Panc1 (cell line): Measurements from ENCODE around the gene MYLK. TPM values are rescaled to one million over a fixed set of nuclear protein-coding genes. Genes with fewer than 3 reads are reported as not detected.

Experiments
- ATAC-seq: fragments of 200-7000 bp; cut with Tn5 transposase; 2 replicates; pipeline ENCODE4 v1.9.1; 2020; ENCODE audit warnings: mild to moderate bottlenecking, moderate library complexity
- BruUV-seq: library from RNA; stranded (reverse); fragments of 400-500 nt; replicated peaks from 2 replicates; lab custom pipeline; 2021; lab: Mats Ljungman, UMichigan
- CTCF ChIA-PET: fragments of 300-600 bp; sonication (Branson Sonifier 250); formaldehyde crosslinking; loops from one replicate; lab custom pipeline; 2022; ENCODE audit warnings: antibody characterized with exemption; lab: Charles Lee
- POLR2A ChIA-PET: fragments of 300-600 bp; sonication (Branson Sonifier 250); formaldehyde crosslinking; loops from one replicate; lab custom pipeline; 2022; ENCODE audit warnings: antibody characterized with exemption; lab: Charles Lee
- DNase-seq: peaks from one replicate; pipeline ENCODE4 v3.0.0-alpha.2; 2010; ENCODE audit warnings: low read depth, low spot score
- H3K27ac ChIP-seq: 2 replicates; pipeline ENCODE4 v1.5.1; 2011; ENCODE audit warnings: mild to moderate bottlenecking, low read length, inconsistent platforms
- H3K27me3 ChIP-seq: fragments of 200-500 bp; sonication (Bioruptor generic); 2 replicates; pipeline ENCODE4 v1.6.0; 2014; ENCODE audit warnings: low read length, inconsistent platforms; ENCODE audit not compliant: control insufficient read depth, insufficient read depth
- H3K36me3 ChIP-seq: fragments of 200-500 bp; sonication (Bioruptor generic); 2 replicates; pipeline ENCODE4 v1.5.1; 2014; ENCODE audit warnings: inconsistent platforms, mild to moderate bottlenecking, low read length, moderate library complexity; ENCODE audit not compliant: control insufficient read depth, insufficient read depth
- H3K4me1 ChIP-seq: 2 replicates; pipeline ENCODE4 v1.5.1; 2011; ENCODE audit warnings: inconsistent platforms, mild to moderate bottlenecking, low read length, moderate library complexity; ENCODE audit not compliant: control insufficient read depth, insufficient read depth
- H3K4me3 ChIP-seq, 2 experiments: 2 replicates each; pipeline ENCODE4 v1.5.1; 2011 to 2012; ENCODE audit warnings: low read depth in 2 of 2, low read length in 2 of 2, mild to moderate bottlenecking in 2 of 2, inconsistent platforms in 1 of 2, moderate library complexity in 1 of 2
- H3K9me3 ChIP-seq: fragments of 200-500 bp; sonication (Bioruptor generic); 2 replicates; pipeline ENCODE4 v1.5.1; 2014; ENCODE audit warnings: low read depth, mild to moderate bottlenecking, inconsistent platforms, low read length, moderate library complexity; ENCODE audit not compliant: control insufficient read depth, insufficient read depth
- POLR2AphosphoS5 ChIP-seq: IDR thresholded peaks from 2 replicates; pipeline ENCODE4 v1.6.1; 2012; ENCODE audit warnings: mild to moderate bottlenecking, low read depth, low read length, moderate library complexity
- SIN3A ChIP-seq: IDR thresholded peaks from 2 replicates; pipeline ENCODE4 v1.6.1; 2012; ENCODE audit warnings: low read depth, mild to moderate bottlenecking, low read length, moderate library complexity, borderline replicate concordance; ENCODE audit not compliant: insufficient read depth
- TCF7L2 ChIP-seq: IDR thresholded peaks from 2 replicates; pipeline ENCODE4 v1.6.1; 2011; ENCODE audit warnings: mild to moderate bottlenecking, low read depth, low read length, inconsistent platforms
- in situ Hi-C: cut with HindIII; loops from 2 replicates; pipeline ENCODE4 v1.10.0; 2016; ENCODE audit warnings: low sequenced_read_pairs, low pct_unique_long_range_greater_than_20kb
- intact Hi-C: fragments of 100-400 bp; cut with micrococcal nuclease; formaldehyde crosslinking; loops from one replicate; pipeline ENCODE4 v1.10.0; 2022; ENCODE audit not compliant: unreplicated experiment
- total RNA-seq: library from RNA; stranded (reverse); gene quantifications from one replicate; pipeline ENCODE4 v1.2.1, GENCODE V29; 2021; ENCODE audit not compliant: unreplicated experiment
- TF ChIP-seq, protein P1 (sequence below), 2 experiments: IDR thresholded peaks; 2 replicates each; pipeline ENCODE4 v1.6.1; 2011 to 2012; ENCODE audit warnings: low read depth in 2 of 2, control low read depth in 1 of 2, low read length in 1 of 2, mild to moderate bottlenecking in 1 of 2, moderate library complexity in 1 of 2; ENCODE audit not compliant: insufficient read depth in 1 of 2
- TF ChIP-seq, protein P2 (sequence below): fragments of 450-650 bp; IDR thresholded peaks from 2 replicates; pipeline ENCODE4 v1.5.1; 2017; ENCODE audit warnings: mild to moderate bottlenecking

Gene MYLK
- total RNA-seq, 1 experiment from 2014 or later: 29.7 TPM

DNA sequence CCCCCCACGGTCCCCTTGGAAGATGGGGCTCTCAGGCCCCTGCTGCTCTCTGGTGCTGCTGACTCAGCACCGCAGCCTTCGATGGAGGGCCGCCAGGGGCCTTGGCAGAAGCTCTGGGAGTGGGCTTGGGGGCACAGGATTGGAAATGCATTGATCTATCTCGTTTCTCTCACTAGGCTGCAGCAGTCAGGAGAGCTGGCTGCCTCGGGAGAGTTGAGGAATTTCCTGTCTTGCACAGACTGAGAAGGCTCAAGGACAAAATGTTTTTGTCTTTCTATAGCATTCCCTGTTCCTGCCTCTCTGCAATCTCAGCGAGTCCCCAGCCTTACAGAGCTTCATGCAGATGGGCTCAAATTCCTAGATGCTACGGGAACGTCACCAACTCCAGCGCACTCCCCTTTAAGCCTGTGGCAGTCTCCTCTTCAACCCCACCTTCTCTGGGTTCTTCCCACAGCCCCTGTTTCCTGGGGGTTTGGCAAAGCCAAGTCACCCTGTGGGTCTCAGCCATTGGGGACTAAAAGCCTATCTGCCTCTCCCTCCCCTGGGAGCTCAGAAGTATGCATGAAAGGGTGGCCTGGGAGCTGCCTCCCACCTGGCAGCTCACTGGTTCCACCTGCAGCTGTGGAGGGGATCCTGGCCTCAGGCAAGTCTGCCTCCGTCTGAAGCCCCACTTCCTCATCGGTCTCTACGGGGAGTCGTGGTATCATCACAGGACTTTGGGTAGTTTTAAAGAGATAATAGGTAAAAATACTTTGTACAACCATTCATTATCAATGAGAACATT lies 171.9 kb downstream of the MYLK start:
- ChIA-PET POLR2A (interaction anchor here (0.6 kb wide), 1 partner anchor 158 kb away, joined by 5 read pairs; no protein-coding TSS in a partner anchor), CTCF (interaction anchor here (1.7 kb wide), 1 partner anchor 70 kb away, joined by 4 read pairs; no protein-coding TSS in a partner anchor)
- Histone ChIP-seq H3K36me3 (no peaks in the 10 kb centered on the region), H3K27ac (no peak overlapping the region), H3K4me3 (no peak overlapping the region), H3K9me3 (no peaks in the 10 kb centered on the region), H3K4me1 (no peaks in the 10 kb centered on the region), H3K27me3 (no peaks in the 10 kb centered on the region)
- DNase-seq (no peak), ATAC-seq (no peak)
- in situ Hi-C loops: no loop called here
- no peak for TF ChIP-seq SIN3A
- TF ChIP-seq, protein P1, sequence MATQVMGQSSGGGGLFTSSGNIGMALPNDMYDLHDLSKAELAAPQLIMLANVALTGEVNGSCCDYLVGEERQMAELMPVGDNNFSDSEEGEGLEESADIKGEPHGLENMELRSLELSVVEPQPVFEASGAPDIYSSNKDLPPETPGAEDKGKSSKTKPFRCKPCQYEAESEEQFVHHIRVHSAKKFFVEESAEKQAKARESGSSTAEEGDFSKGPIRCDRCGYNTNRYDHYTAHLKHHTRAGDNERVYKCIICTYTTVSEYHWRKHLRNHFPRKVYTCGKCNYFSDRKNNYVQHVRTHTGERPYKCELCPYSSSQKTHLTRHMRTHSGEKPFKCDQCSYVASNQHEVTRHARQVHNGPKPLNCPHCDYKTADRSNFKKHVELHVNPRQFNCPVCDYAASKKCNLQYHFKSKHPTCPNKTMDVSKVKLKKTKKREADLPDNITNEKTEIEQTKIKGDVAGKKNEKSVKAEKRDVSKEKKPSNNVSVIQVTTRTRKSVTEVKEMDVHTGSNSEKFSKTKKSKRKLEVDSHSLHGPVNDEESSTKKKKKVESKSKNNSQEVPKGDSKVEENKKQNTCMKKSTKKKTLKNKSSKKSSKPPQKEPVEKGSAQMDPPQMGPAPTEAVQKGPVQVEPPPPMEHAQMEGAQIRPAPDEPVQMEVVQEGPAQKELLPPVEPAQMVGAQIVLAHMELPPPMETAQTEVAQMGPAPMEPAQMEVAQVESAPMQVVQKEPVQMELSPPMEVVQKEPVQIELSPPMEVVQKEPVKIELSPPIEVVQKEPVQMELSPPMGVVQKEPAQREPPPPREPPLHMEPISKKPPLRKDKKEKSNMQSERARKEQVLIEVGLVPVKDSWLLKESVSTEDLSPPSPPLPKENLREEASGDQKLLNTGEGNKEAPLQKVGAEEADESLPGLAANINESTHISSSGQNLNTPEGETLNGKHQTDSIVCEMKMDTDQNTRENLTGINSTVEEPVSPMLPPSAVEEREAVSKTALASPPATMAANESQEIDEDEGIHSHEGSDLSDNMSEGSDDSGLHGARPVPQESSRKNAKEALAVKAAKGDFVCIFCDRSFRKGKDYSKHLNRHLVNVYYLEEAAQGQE (IDR thresholded peaks at IDR 0.05; ENCODE audit: insufficient read depth in 1 of 2, low read depth in 2 of 2, low read length in 1 of 2): no peak
- no peak for TF ChIP-seq TCF7L2
- TF ChIP-seq, protein P2, sequence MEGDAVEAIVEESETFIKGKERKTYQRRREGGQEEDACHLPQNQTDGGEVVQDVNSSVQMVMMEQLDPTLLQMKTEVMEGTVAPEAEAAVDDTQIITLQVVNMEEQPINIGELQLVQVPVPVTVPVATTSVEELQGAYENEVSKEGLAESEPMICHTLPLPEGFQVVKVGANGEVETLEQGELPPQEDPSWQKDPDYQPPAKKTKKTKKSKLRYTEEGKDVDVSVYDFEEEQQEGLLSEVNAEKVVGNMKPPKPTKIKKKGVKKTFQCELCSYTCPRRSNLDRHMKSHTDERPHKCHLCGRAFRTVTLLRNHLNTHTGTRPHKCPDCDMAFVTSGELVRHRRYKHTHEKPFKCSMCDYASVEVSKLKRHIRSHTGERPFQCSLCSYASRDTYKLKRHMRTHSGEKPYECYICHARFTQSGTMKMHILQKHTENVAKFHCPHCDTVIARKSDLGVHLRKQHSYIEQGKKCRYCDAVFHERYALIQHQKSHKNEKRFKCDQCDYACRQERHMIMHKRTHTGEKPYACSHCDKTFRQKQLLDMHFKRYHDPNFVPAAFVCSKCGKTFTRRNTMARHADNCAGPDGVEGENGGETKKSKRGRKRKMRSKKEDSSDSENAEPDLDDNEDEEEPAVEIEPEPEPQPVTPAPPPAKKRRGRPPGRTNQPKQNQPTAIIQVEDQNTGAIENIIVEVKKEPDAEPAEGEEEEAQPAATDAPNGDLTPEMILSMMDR: no peak
- no peak for TF ChIP-seq POLR2AphosphoS5
- no TSS peak for BruUV-seq
- intact Hi-C loops: no loop called here

DNA sequence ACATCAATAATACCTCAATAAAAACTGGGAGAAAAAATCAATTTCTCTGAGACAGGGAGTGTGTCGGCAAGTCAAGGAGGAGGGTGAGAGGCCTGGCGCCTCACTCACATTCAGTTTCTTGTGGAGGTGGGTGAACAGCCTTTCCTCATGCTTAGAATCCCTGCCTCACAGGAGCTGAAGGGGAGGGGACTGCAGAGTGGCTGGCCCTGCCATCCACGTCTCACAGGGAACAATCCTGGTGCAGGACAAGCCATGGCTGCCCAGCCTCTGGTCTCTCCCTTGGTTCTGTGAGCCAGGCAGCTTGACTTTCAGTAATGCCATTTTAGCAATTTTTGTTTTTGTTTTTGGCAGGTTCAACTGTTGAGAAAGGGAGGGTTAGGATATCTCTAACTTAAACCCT lies 172.8 kb downstream of the MYLK start:
- ATAC-seq (no peak), DNase-seq (no peak)
- no peaks in the 10 kb centered on the region for H3K36me3 ChIP-seq
- in situ Hi-C loops (no loop called here), intact Hi-C loops (no loop called here)
- ChIA-PET POLR2A (no interaction called here), CTCF (no interaction called here)
- TF ChIP-seq POLR2AphosphoS5: no peak
- TF ChIP-seq, protein P2: no peak
- TF ChIP-seq, protein P1 (IDR thresholded peaks at IDR 0.05; ENCODE audit: insufficient read depth in 1 of 2, low read depth in 2 of 2, low read length in 1 of 2): no peak
- TF ChIP-seq TCF7L2: no peak
- TF ChIP-seq SIN3A: no peak
- no peak overlapping the region for H3K4me3 ChIP-seq
- no peaks in the 10 kb centered on the region for H3K27me3 ChIP-seq
- no TSS peak for BruUV-seq
- no peak overlapping the region for H3K27ac ChIP-seq
- no peaks in the 10 kb centered on the region for H3K4me1 ChIP-seq
- no peaks in the 10 kb centered on the region for H3K9me3 ChIP-seq
